ENCODE results near the gene ARPC3.

DNA sequence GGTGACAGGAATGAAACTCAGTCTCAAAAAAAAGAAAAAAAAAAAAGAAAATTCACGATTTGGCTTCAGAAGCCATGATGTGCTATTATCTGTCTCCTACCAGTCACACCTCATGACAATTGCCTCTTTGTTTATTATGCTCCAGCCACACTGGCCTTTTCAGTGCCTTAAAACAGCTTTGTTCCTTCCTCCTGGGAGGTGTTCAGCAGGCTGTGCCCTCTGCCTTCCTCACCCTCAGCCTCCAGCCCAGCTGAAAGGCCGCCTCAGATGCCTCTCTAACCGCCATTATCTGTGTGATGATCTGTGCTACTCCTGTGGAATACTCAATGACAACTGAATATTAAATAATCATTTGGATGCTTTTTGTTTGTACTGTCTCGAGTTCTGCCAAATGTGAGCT lies 8.6 kb upstream of the ARPC3 start:
- TF ChIP-seq TAF1 (IDR thresholded peaks at IDR 0.05; ENCODE audit: borderline replicate concordance, low read depth, low read length), result no peak
- no peak for TF ChIP-seq POLR2AphosphoS5 (IDR thresholded peaks at IDR 0.05; ENCODE audit: low read depth, low read length)
- no peak for TF ChIP-seq POLR2A (IDR thresholded peaks at IDR 0.05; ENCODE audit: low read depth, low read length)

All from GM12892 (cell line).